ENCODE measurements around the gene DHX34. TPM values are rescaled to one million over a fixed set of nuclear protein-coding genes. Genes with fewer than 3 reads are reported as not detected.

Gene DHX34
- total and polyA plus RNA-seq, 3 experiments from 2014 or later = 7.7 to 24.5 (median 23.2) TPM

DNA sequence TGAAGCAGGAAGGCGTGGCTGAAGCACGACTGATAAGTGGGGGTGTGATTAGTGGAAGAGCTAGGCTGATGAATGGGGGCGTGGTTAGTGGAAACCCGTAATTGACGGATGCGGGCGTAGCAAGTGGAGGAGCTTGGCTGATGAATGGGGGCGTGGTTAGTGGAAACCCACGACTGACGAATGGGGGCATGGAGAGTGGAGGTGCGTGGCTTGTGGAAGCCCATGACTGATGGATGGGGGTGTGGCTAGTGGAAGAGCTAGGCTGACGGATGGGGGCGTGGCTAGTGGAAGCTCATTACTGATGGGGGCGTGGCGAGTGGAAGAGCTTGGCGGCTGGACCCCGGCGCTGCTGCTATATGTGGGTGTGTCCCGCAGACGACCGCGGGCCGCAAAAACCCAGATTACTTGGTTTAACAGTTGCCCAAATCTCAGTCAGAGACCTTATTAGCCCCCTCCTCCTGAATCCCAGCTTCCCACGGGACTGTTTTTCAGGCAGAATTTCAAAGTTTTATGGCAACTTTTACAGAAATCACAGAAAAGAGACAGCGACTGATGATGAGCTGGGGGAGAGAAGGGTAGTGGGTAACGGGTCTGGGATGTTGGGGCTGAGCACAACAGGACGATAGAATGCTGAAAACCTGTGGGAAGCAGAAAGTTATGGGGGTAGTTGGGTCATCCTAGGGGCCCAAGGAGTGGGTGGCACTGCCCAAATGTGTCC is 79.2 kb downstream of the DHX34 start:
- peak; percentile 74 to 84 (median 75) for DNase-seq
- H3K4me3 Mint-ChIP-seq = no peak overlapping the region
- H3K9me3 Mint-ChIP-seq = no peaks in the 10 kb centered on the region
- Histone ChIP-seq H3K9me3 (ENCODE audit: low read length) (no peaks in the 10 kb centered on the region), H3K27ac (ENCODE audit: low read depth, low read length) (no peak overlapping the region), H3K4me3 (ENCODE audit: low read length) (peak overlapping the region; percentile 44), H3K36me3 (ENCODE audit: insufficient read depth, low read length) (no peaks in the 10 kb centered on the region), H3K4me1 (ENCODE audit: insufficient read depth, low read length) (peaks cover 31% of the 10 kb centered on the region), H3K27me3 (ENCODE audit: insufficient read depth, low read length, poor library complexity, severe bottlenecking) (peaks cover 41% of the 10 kb centered on the region)
- ChIA-PET CTCF (interaction anchor here (1.0 to 1.9 kb wide), 11 partner anchors 8 to 282 kb away, joined by 3 to 13 read pairs (median 3); partner anchors contain the start of gene KPTN), POLR2A (no interaction called here)
- H3K27ac Mint-ChIP-seq = no peak overlapping the region
- H3K27me3 Mint-ChIP-seq = peaks cover 43 to 58% of the 10 kb centered on the region in 2 donors
- no peaks in the 10 kb centered on the region for H3K36me3 Mint-ChIP-seq
- H3K4me1 Mint-ChIP-seq = peaks cover 5 to 12% (median 6%) of the 10 kb centered on the region in 3 donors

DNA sequence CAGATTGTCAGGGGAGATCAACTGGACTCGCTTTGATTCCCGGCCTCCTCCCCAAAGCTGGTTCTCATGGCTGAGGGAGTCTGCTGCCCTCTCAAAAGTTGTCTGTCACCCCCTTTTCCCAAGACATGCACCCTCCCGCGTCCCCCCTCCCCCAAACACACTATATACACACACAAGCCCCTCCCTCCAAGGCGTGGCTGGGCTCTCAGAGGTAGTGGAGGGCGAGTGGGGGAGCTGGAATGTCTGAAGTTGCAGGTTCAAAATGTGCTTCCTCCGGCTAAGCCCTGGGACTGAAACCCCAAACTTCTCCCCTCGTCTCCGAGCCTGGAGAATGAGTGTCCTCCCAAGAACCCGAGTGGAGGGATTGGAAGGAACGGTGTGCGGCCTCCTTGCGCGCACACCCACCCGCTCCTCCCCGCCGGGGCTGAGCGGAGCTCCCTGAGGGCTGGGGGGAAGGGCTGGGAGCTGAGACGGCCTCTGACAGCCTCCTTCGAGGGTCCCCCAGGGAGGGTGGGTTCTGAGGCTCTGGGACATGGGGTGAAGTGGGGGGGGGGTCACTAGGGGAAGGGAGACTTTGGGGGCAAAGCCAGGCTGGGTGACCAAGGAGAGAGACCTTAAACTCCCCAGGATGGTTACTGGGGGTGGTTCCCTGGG is 80.2 kb downstream of the DHX34 start:
- peaks cover 44 to 57% of the 10 kb centered on the region in 2 donors for H3K27me3 Mint-ChIP-seq
- ChIA-PET POLR2A (interaction anchor here (0.6 kb wide), 1 partner anchor 86 kb away, joined by 5 read pairs; no protein-coding TSS in a partner anchor), CTCF (interaction anchor here (1.4 to 1.9 kb wide), 5 partner anchors 7 to 277 kb away, joined by 3 to 13 read pairs (median 3); no protein-coding TSS in a partner anchor)
- H3K4me3 ChIP-seq (ENCODE audit: low read length) = no peak overlapping the region
- no peak overlapping the region for H3K27ac Mint-ChIP-seq
- H3K36me3 ChIP-seq (ENCODE audit: insufficient read depth, low read length) = no peaks in the 10 kb centered on the region
- peak overlapping the region in 4 of 7 donors; percentile 19 to 62 (median 50) for H3K4me3 Mint-ChIP-seq
- peaks cover 31% of the 10 kb centered on the region for H3K4me1 ChIP-seq (ENCODE audit: insufficient read depth, low read length)
- no peak for DNase-seq
- no peaks in the 10 kb centered on the region for H3K36me3 Mint-ChIP-seq
- H3K27me3 ChIP-seq (ENCODE audit: insufficient read depth, low read length, poor library complexity, severe bottlenecking) = peaks cover 33% of the 10 kb centered on the region
- H3K9me3 Mint-ChIP-seq = no peaks in the 10 kb centered on the region
- peaks cover 5 to 12% (median 6%) of the 10 kb centered on the region in 3 donors for H3K4me1 Mint-ChIP-seq
- no peak overlapping the region for H3K27ac ChIP-seq (ENCODE audit: low read depth, low read length)
- H3K9me3 ChIP-seq (ENCODE audit: low read length) = no peaks in the 10 kb centered on the region

DNA sequence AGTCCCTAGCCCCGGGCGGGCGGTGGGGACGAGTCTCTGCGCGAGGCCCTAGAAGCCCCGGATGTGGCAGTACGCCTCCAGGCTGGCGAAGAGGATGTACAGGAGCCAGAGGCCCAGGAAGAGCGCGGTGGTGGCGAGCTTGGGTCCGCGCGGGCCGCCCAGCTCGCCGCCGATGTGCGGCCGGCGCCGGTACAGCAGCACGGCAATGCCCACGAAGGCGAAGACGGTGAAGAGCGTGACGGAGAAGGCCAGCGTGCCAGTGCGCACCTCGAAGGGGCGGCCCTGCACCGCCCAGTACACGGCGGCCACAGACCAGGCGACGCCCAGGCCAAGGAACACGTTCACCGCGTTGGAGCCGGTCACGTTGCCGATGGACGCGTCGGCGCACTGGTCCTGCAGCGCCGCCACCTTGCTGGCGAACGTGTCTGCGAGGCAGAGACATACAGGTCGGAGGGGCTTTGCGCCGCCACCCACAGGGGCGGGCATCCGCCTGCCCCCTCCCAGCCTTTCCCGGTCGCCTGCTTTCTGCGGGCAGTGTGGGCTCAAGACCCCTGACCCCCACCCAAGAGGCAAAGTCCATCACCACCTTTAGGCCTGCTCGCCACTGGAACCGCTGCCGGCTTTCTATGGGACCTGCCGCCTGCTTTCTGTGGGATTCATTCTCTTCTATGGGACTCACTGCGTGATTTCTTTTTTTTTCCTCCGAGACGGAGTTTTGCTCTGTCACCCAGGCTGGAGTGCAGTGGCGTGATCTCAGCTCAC is 81.1 kb downstream of the DHX34 start:
- no peaks in the 10 kb centered on the region for H3K9me3 Mint-ChIP-seq
- no peak overlapping the region for H3K27ac Mint-ChIP-seq
- peak overlapping the region in 5 of 7 donors; percentile 11 to 62 (median 44) for H3K4me3 Mint-ChIP-seq
- H3K27me3 Mint-ChIP-seq = peaks cover 45 to 51% of the 10 kb centered on the region in 2 donors
- DNase-seq = no peak
- Histone ChIP-seq H3K27me3 (ENCODE audit: insufficient read depth, low read length, poor library complexity, severe bottlenecking) (peaks cover 29% of the 10 kb centered on the region), H3K4me1 (ENCODE audit: insufficient read depth, low read length) (peaks cover 31% of the 10 kb centered on the region), H3K27ac (ENCODE audit: low read depth, low read length) (no peak overlapping the region), H3K4me3 (ENCODE audit: low read length) (no peak overlapping the region), H3K36me3 (ENCODE audit: insufficient read depth, low read length) (no peaks in the 10 kb centered on the region), H3K9me3 (ENCODE audit: low read length) (no peaks in the 10 kb centered on the region)
- CTCF ChIA-PET = interaction anchor here (0.9 to 1.5 kb wide), 2 partner anchors 136 to 282 kb away, joined by 3 read pairs; no protein-coding TSS in a partner anchor
- POLR2A ChIA-PET = interaction anchor here (0.5 kb wide), 1 partner anchor 133 kb away, joined by 5 read pairs; no protein-coding TSS in a partner anchor
- peaks cover 7 to 15% (median 8%) of the 10 kb centered on the region in 3 donors for H3K4me1 Mint-ChIP-seq
- no peaks in the 10 kb centered on the region for H3K36me3 Mint-ChIP-seq

DNA sequence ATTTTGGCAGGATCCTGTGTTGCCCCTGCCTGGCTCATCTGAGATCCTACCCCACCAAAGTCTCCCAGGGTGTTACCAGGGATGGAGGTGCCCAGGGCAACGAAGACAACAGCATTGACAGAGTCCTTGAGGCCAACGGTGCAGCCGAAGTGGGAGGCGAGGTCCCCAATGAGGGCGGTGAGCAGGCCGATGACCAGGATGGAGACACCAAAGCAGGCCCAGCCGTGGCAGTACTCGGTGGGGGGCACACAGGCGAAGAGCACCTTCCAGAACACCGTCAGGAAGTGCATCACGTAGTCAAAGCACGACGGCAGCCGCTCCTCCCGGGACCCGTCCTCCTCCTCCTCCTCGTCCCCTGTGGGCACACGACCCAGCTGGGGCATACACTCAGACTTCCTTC is 83.0 kb downstream of the DHX34 start:
- Mint-ChIP-seq H3K4me3 (no peak overlapping the region), H3K36me3 (no peaks in the 10 kb centered on the region), H3K4me1 (peaks cover 19 to 29% (median 24%) of the 10 kb centered on the region in 3 donors), H3K9me3 (no peaks in the 10 kb centered on the region), H3K27ac (peak overlapping the region in 1 of 8 donors; percentile 13), H3K27me3 (peaks cover 47 to 54% of the 10 kb centered on the region in 2 donors)
- Histone ChIP-seq H3K4me1 (ENCODE audit: insufficient read depth, low read length) (peaks cover 36% of the 10 kb centered on the region), H3K36me3 (ENCODE audit: insufficient read depth, low read length) (no peaks in the 10 kb centered on the region), H3K27me3 (ENCODE audit: insufficient read depth, low read length, poor library complexity, severe bottlenecking) (peaks cover 32% of the 10 kb centered on the region), H3K4me3 (ENCODE audit: low read length) (no peak overlapping the region), H3K9me3 (ENCODE audit: low read length) (no peaks in the 10 kb centered on the region), H3K27ac (ENCODE audit: low read depth, low read length) (no peak overlapping the region)
- ChIA-PET CTCF (interaction anchor here (0.6 to 9.7 kb wide), 8 partner anchors 52 to 357 kb away, joined by 3 to 179 read pairs (median 4); partner anchors contain the start of gene KPTN), POLR2A (no interaction called here)
- no peak for DNase-seq

Other genes with a start within 250 kb of the DHX34 start
- gene ZC3H4, start 235.5 kb upstream of the DHX34 start, total RNA-seq = 10 to 100 TPM; 90.3 to 99.6 TPM
- 3.2 TPM for gene ZC3H4, start 235.5 kb upstream of the DHX34 start, polyA plus RNA-seq
- 100 to 1,000 TPM; 167 to 172 TPM for gene SAE1, start 218.5 kb upstream of the DHX34 start, total RNA-seq
- gene SAE1, start 218.5 kb upstream of the DHX34 start, polyA plus RNA-seq = 107 TPM
- gene BBC3, start 118.1 kb upstream of the DHX34 start, total RNA-seq = 10 to 100 TPM; 19.8 to 20.1 TPM
- 8.3 TPM for gene BBC3, start 118.1 kb upstream of the DHX34 start, polyA plus RNA-seq
- gene CCDC9, start 92.8 kb upstream of the DHX34 start, total RNA-seq = 10 to 100 TPM; 20.4 to 23.1 TPM
- gene CCDC9, start 92.8 kb upstream of the DHX34 start, polyA plus RNA-seq = 9.4 TPM
- gene INAFM1, start 74.4 kb upstream of the DHX34 start, total RNA-seq = 1 to 10 TPM; 7.3 to 9.3 TPM
- gene INAFM1, start 74.4 kb upstream of the DHX34 start, polyA plus RNA-seq = 2.3 TPM
- 1 to 10 TPM; 1.3 to 1.8 TPM for gene C5AR1, start 39.5 kb upstream of the DHX34 start, total RNA-seq
- gene C5AR1, start 39.5 kb upstream of the DHX34 start, polyA plus RNA-seq = not detected
- gene C5AR2, start 17.1 kb upstream of the DHX34 start, total RNA-seq = under 1 TPM; 0.07 to 0.22 TPM
- 0.06 TPM for gene C5AR2, start 17.1 kb upstream of the DHX34 start, polyA plus RNA-seq
- not detected for gene MEIS3, start 70.2 kb downstream of the DHX34 start, total RNA-seq
- gene MEIS3, start 70.2 kb downstream of the DHX34 start, polyA plus RNA-seq = not detected
- gene SLC8A2, start 122.6 kb downstream of the DHX34 start, total RNA-seq = not detected
- not detected for gene SLC8A2, start 122.6 kb downstream of the DHX34 start, polyA plus RNA-seq
- 10 to 100 TPM; 10.8 to 12.4 TPM for gene KPTN, start 134.9 kb downstream of the DHX34 start, total RNA-seq
- gene KPTN, start 134.9 kb downstream of the DHX34 start, polyA plus RNA-seq = 5.9 TPM
- 10 to 100 TPM; 77.6 to 78.0 TPM for gene NAPA, start 165.7 kb downstream of the DHX34 start, total RNA-seq
- gene NAPA, start 165.7 kb downstream of the DHX34 start, polyA plus RNA-seq = 122 TPM
- under 1 TPM; 0.13 to 0.44 TPM for gene ZNF541, start 223.8 kb downstream of the DHX34 start, total RNA-seq
- gene ZNF541, start 223.8 kb downstream of the DHX34 start, polyA plus RNA-seq = 0.18 TPM

All from CD8-positive, alpha-beta memory T cell (primary cell).